GM12878 (cell line): ENCODE data around the gene VWA3A. TPM values are rescaled to one million over a fixed set of nuclear protein-coding genes. Genes with fewer than 3 reads are reported as not detected.

Source experiments
- MEF2B ChIP-seq: fragments of 450-650 bp; IDR thresholded peaks from 2 replicates; pipeline ENCODE4 v1.6.1; 2018; ENCODE audit warnings: mild to moderate bottlenecking, moderate library complexity; ENCODE audit not compliant: partially characterized antibody, poor library complexity, severe bottlenecking
- TBL1XR1 ChIP-seq: IDR thresholded peaks from 2 replicates; pipeline ENCODE4 v1.6.1; 2012; ENCODE audit warnings: low read depth, low read length, improper control_type of control experiment
- USF1 ChIP-seq: IDR thresholded peaks from 2 replicates; pipeline ENCODE4 v1.6.1; 2011; ENCODE audit warnings: borderline replicate concordance, low read depth, mild to moderate bottlenecking, moderate library complexity, mixed read lengths, low read length; ENCODE audit not compliant: insufficient read depth; ENCODE audit errors: extremely low read length
- ZNF687 ChIP-seq: fragments of 450-650 bp; IDR thresholded peaks from 2 replicates; pipeline ENCODE4 v1.6.1; 2017; ENCODE audit warnings: mild to moderate bottlenecking, moderate library complexity
- polyA plus RNA-seq, 11 experiments: library from polyadenylated mRNA; depleted of rRNA in 4 of 11; unstranded in 6 of 11; stranded (reverse) in 5 of 11; fragments of >200 nt; fragmentation: Nextera tagmentation in 4 of 11; fragmentation: Illumina TruSeq in 1 of 11; extraction: Ambion mirVana in 4 of 11; extraction: Trizol in 1 of 11; gene quantifications; 1 replicate in 1 of 11; 2 replicates in 10 of 11; pipeline versions ENCODE4 v1.2.1 to v1.2.3, GENCODE V29; 2011 to 2016; ENCODE audit warnings: inconsistent platforms in 2 of 11, missing spikeins in 2 of 11, low read depth in 1 of 11
- total RNA-seq, 4 experiments: library from RNA; depleted of rRNA in 3 of 4; stranded (reverse); fragments of >200 nt in 3 of 4; fragmentation: Illumina TruSeq in 1 of 4; extraction: Trizol in 1 of 4; gene quantifications; 2 replicates each; pipeline versions ENCODE4 v1.2.1 to v1.2.3, GENCODE V29; 2013 to 2021

Gene VWA3A
- total and polyA plus RNA-seq, 10 of the 15 experiments (the other 5 are each of a cell fraction or from before 2014, with no cell fraction given): 0.01 TPM; not detected in 9

DNA sequence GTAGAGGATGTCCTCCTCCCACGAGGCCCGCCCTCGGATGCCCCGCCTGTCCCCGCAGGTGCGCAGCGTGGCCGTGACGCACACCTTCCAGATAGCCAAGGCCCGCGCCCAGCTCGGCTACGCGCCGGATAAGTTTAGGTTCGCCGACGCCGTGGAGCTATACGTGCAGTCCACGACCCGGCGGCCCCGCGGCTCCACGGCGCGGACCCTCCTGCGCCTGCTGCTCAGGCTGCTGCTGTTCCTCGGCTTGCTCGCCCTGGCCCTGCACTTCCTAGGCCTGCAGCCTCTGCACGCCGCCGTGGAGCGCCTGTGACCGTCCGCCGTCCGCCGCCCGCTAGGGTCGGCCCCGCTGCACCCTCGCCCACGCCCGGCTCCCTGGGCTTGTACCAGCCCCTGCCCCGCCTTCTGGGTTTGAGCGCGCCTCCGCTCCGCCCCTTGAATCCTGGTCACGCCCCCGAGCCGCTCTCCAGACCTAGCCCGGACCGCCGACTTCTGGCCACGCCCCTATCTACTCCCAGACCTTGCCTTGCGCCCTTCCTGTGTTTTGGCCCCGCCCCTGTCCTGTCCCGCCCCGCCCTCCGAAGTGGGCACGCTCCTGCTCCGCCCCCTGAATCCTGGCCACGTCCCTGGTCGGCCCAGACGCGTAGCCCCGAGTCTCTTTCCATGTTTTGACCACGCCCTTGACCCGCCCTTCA is 97.9 kb downstream of the VWA3A start (continued):
- TF ChIP-seq ZNF687 (peak; percentile 90), USF1 (no peak), TBL1XR1 (no peak), MEF2B (peak; percentile 30)
